Tibial nerve (tissue), 3 donors: ENCODE measurements around the gene ANO6.

Source experiments
- CTCF ChIP-seq, 5 experiments: fragments of 200-600 bp in 3 of 5; fragments of 450-650 bp in 2 of 5; sonication (generic) in 3 of 5; IDR thresholded peaks; one replicate each; pipeline ENCODE4 v1.5.1; 2016 to 2019; ENCODE audit warnings: antibody characterized with exemption in 5 of 5, mild to moderate bottlenecking in 3 of 5, moderate library complexity in 2 of 5
- POLR2A ChIP-seq, 2 donors: fragments of 450-650 bp; IDR thresholded peaks; one replicate each; pipeline ENCODE4 v1.6.1; 2017; ENCODE audit warnings: antibody characterized with exemption in 2 of 2, mild to moderate bottlenecking in 2 of 2, moderate library complexity in 2 of 2

- TF ChIP-seq POLR2A (IDR thresholded peaks at IDR 0.05) (no peak), CTCF (IDR thresholded peaks at IDR 0.05) (peak; percentile 43 to 77 (median 51))
Measured at GRCh38 chr12:45388545-45388944, 172.7 kb downstream of the ANO6 start.
